OCI-LY7 (cell line): ENCODE data around the gene LAMB3. TPM values are rescaled to one million over a fixed set of nuclear protein-coding genes. Genes with fewer than 3 reads are reported as not detected.

Experiments
- BruUV-seq: library from RNA; stranded (reverse); fragments of 400-500 nt; replicated peaks from 2 replicates; lab custom pipeline; 2021; lab: Mats Ljungman, UMichigan
- CTCF ChIA-PET: fragments of 300-600 bp; sonication (Branson Sonifier 250); formaldehyde crosslinking; loops from one replicate; lab custom pipeline; 2022; ENCODE audit warnings: antibody characterized with exemption; ENCODE audit not compliant: unreplicated experiment; lab: Charles Lee
- POLR2A ChIA-PET: fragments of 300-600 bp; sonication (Branson Sonifier 250); formaldehyde crosslinking; loops from one replicate; lab custom pipeline; 2022; ENCODE audit warnings: antibody characterized with exemption; lab: Charles Lee
- DNase-seq: peaks from one replicate; pipeline ENCODE4 v3.0.0-alpha.2; 2015; ENCODE audit warnings: low spot score
- H2AFZ ChIP-seq: fragments of 200-600 bp; sonication (generic), shearing (Covaris generic); 2 replicates; pipeline ENCODE4 v1.6.1; 2014; ENCODE audit warnings: mild to moderate bottlenecking, antibody characterized with exemption, low read length, moderate library complexity
- H3K27ac ChIP-seq: fragments of 200-600 bp; sonication (generic); 2 replicates; pipeline ENCODE4 v1.5.1; 2014; ENCODE audit warnings: mixed run types, low read depth, mild to moderate bottlenecking, moderate library complexity, low read length, inconsistent platforms; ENCODE audit not compliant: poor library complexity, severe bottlenecking
- H3K36me3 ChIP-seq: fragments of 200-600 bp; sonication (generic); 2 replicates; pipeline ENCODE4 v1.6.1; 2014; ENCODE audit warnings: mild to moderate bottlenecking, antibody characterized with exemption, low read length, moderate library complexity, mixed read lengths; ENCODE audit not compliant: insufficient read depth
- H3K4me1 ChIP-seq: fragments of 200-600 bp; sonication (generic); 2 replicates; pipeline ENCODE4 v1.5.1; 2014; ENCODE audit warnings: mild to moderate bottlenecking, low read length; ENCODE audit not compliant: insufficient read depth, poor library complexity, severe bottlenecking
- H3K4me2 ChIP-seq: fragments of 200-600 bp; sonication (generic); 2 replicates; pipeline ENCODE4 v1.6.1; 2014; ENCODE audit warnings: mild to moderate bottlenecking, low read length
- H3K4me3 ChIP-seq: fragments of 200-600 bp; sonication (generic); 2 replicates; pipeline ENCODE4 v1.5.1; 2014; ENCODE audit warnings: mild to moderate bottlenecking, low read depth, low read length; ENCODE audit not compliant: poor library complexity, severe bottlenecking
- H3K79me2 ChIP-seq: fragments of 200-600 bp; sonication (generic); 2 replicates; pipeline ENCODE4 v1.6.1; 2016; ENCODE audit warnings: low read depth, mild to moderate bottlenecking, low read length, moderate library complexity, mixed read lengths; ENCODE audit not compliant: insufficient read depth
- H3K9me2 ChIP-seq: fragments of 200-600 bp; sonication (generic); 2 replicates; pipeline ENCODE4 v1.6.1; 2016; ENCODE audit warnings: mild to moderate bottlenecking, low read length, mixed read lengths; ENCODE audit not compliant: insufficient read depth
- H3K9me3 ChIP-seq: fragments of 200-600 bp; sonication (generic); 2 replicates; pipeline ENCODE4 v1.6.1; 2014; ENCODE audit warnings: mild to moderate bottlenecking, mixed run types, low read length, mixed read lengths
- H4K20me1 ChIP-seq: fragments of 200-600 bp; sonication (generic); 2 replicates; pipeline ENCODE4 v1.6.1; 2014; ENCODE audit warnings: mild to moderate bottlenecking, antibody characterized with exemption, low read length, moderate library complexity, mixed read lengths; ENCODE audit not compliant: insufficient read depth
- EZH2phosphoT487 ChIP-seq: fragments of 200-600 bp; sonication (generic); IDR thresholded peaks from 2 replicates; pipeline ENCODE4 v1.6.1; 2018; ENCODE audit warnings: low read depth, borderline replicate concordance, mild to moderate bottlenecking, mixed run types, antibody characterized with exemption, low read length, moderate library complexity, mixed read lengths
- intact Hi-C: fragments of 100-400 bp; cut with micrococcal nuclease; formaldehyde crosslinking; loops from one replicate; pipeline ENCODE4 v1.10.0; 2022; ENCODE audit not compliant: unreplicated experiment
- total RNA-seq, 2 experiments: library from RNA; depleted of rRNA in 1 of 2; stranded (reverse); fragments of >200 nt in 1 of 2; shearing (Covaris generic) in 1 of 2; gene quantifications; 2 replicates each; pipeline ENCODE4 v1.2.3, GENCODE V29; 2014 to 2022
- TF ChIP-seq, protein P1 (sequence below): fragments of 200-600 bp; sonication (generic); conservative IDR thresholded peaks from 2 replicates; pipeline ENCODE4 v1.5.1; 2014; ENCODE audit warnings: mild to moderate bottlenecking, antibody characterized with exemption, low read length, moderate library complexity, mixed read lengths

Gene LAMB3
- total RNA-seq, 2 experiments from 2014 or later = 0.41 to 0.46 TPM

DNA sequence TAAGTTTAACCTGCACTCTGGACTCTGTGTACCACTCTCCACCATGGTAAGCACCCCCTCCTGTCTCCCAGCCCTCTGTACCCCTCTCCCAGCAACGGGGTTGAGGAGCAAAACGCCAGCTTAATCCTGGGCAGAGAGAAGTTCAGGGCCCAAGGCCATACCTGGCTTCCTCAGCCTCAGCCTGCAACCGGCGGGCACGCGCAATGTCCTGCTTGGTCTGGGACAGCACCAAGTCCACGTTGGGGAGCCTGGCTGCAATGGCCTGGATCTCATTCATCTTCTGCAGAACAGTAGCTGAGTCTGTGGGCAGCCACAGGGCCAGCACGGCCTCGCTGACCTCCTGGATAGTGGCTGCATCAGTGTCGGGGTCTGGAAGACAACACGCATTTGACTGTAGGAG, 33.9 kb downstream of the LAMB3 start:
- CTCF ChIA-PET = interaction anchor here (0.6 kb wide), 1 partner anchor 8 kb away, joined by 3 read pairs; no protein-coding TSS in a partner anchor
- POLR2A ChIA-PET = no interaction called here
- H3K79me2 ChIP-seq = no peaks in the 10 kb centered on the region

DNA sequence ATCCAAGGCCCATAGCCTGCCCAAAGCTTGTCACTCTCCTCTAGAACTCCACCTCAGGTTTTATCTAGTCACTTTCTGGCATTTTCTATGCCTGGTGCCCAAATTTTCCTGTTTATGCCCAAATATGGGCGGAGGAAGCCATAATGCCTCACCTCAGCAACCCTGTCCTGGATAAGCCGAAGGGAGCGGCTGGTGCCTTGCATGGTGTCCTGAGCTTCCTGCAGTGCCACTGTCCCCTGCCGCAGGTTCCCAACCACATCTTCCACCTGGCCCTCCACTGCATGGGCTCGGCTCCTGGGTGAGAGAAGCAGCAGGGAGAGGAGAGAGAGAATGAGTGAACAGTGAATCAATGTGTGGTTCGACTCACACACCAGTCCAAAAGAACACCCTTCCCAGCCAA, 34.5 kb downstream of the LAMB3 start:
- Histone ChIP-seq H3K9me2 (no peaks in the 10 kb centered on the region), H3K4me1 (no peaks in the 10 kb centered on the region), H3K4me2 (no peak overlapping the region), H3K9me3 (no peaks in the 10 kb centered on the region), H3K4me3 (no peak overlapping the region), H2AFZ (no peak overlapping the region), H3K27ac (no peak overlapping the region), H3K79me2 (no peaks in the 10 kb centered on the region), H4K20me1 (no peaks in the 10 kb centered on the region), H3K36me3 (no peaks in the 10 kb centered on the region)
- CTCF ChIA-PET = interaction anchor here (0.6 kb wide), 1 partner anchor 8 kb away, joined by 3 read pairs; no protein-coding TSS in a partner anchor
- DNase-seq = no peak
- intact Hi-C loops = no loop called here
- TF ChIP-seq, protein P1, sequence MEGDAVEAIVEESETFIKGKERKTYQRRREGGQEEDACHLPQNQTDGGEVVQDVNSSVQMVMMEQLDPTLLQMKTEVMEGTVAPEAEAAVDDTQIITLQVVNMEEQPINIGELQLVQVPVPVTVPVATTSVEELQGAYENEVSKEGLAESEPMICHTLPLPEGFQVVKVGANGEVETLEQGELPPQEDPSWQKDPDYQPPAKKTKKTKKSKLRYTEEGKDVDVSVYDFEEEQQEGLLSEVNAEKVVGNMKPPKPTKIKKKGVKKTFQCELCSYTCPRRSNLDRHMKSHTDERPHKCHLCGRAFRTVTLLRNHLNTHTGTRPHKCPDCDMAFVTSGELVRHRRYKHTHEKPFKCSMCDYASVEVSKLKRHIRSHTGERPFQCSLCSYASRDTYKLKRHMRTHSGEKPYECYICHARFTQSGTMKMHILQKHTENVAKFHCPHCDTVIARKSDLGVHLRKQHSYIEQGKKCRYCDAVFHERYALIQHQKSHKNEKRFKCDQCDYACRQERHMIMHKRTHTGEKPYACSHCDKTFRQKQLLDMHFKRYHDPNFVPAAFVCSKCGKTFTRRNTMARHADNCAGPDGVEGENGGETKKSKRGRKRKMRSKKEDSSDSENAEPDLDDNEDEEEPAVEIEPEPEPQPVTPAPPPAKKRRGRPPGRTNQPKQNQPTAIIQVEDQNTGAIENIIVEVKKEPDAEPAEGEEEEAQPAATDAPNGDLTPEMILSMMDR = no peak
- TF ChIP-seq EZH2phosphoT487 = no peak
- POLR2A ChIA-PET = no interaction called here
- no TSS peak for BruUV-seq

More for the DNA sequence above, 33.9 kb downstream of the LAMB3 start:
- no peak for DNase-seq
- no peaks in the 10 kb centered on the region for H3K4me1 ChIP-seq
- no peaks in the 10 kb centered on the region for H3K9me2 ChIP-seq
- H3K36me3 ChIP-seq = no peaks in the 10 kb centered on the region
- H3K4me3 ChIP-seq = no peak overlapping the region
- no peak overlapping the region for H3K4me2 ChIP-seq
- TF ChIP-seq, protein P1 = no peak
- no peak for TF ChIP-seq EZH2phosphoT487
- H3K27ac ChIP-seq = no peak overlapping the region
- intact Hi-C loops = no loop called here
- no peaks in the 10 kb centered on the region for H4K20me1 ChIP-seq
- no peak overlapping the region for H2AFZ ChIP-seq
- BruUV-seq = no TSS peak
- H3K9me3 ChIP-seq = no peaks in the 10 kb centered on the region

DNA sequence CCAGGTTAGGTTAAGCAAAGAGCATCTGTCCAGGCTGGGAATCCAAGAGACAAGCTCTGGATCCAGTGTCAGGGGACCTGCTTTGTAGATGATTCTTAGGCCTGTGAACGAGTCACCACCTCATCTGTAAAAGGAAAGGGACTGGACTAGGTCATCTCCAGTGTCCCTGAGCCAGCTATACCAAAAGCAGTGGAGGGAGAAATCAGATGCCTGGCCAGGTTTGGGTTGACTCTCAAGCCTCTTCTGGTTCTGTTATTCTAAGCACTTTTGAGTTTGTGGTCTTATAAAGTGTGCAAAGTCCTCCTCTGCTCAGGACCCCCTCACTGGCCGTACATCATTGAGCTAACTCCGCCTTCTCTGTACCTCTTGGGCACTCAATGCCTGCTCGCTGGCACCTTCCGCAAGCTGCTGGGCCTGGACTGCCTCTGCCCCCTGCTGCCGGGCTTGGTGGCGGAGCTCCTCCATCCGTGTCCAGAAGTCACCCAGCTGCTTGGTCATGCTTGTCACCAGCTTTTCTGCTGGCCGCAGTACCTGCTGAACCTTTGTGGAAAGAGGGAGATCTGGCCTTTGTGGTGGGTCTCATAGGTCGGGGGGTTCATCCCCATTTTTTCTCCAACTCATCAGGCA, 35.1 kb downstream of the LAMB3 start:
- intact Hi-C loops = no loop called here
- H3K4me2 ChIP-seq = no peak overlapping the region
- TF ChIP-seq, protein P1 = no peak
- no peak for TF ChIP-seq EZH2phosphoT487
- no peaks in the 10 kb centered on the region for H3K4me1 ChIP-seq
- H3K9me3 ChIP-seq = no peaks in the 10 kb centered on the region
- CTCF ChIA-PET = no interaction called here
- no peak overlapping the region for H3K27ac ChIP-seq
- no peaks in the 10 kb centered on the region for H3K79me2 ChIP-seq
- H3K4me3 ChIP-seq = no peak overlapping the region
- no peak for DNase-seq
- POLR2A ChIA-PET = no interaction called here
- BruUV-seq = no TSS peak
- no peak overlapping the region for H2AFZ ChIP-seq
- no peaks in the 10 kb centered on the region for H4K20me1 ChIP-seq
- H3K36me3 ChIP-seq = no peaks in the 10 kb centered on the region
- H3K9me2 ChIP-seq = no peaks in the 10 kb centered on the region
